ENCODE data around the gene CALHM4. TPM values are rescaled to one million over a fixed set of nuclear protein-coding genes. Genes with fewer than 3 reads are reported as not detected.
"Not testable (repeated sequence)": the region's sequence is repeated elsewhere in the genome, so short reads cannot be mapped to it uniquely, and the experiment has no call there.

Gene CALHM4
- total and polyA plus RNA-seq, 2 of the 13 experiments (the other 11 are each of a cell fraction or from before 2014, with no cell fraction given), result not detected

GRCh38 chr6:116603916-116604315 is 50.4 kb downstream of the CALHM4 start:
- ATAC-seq; H3K4me3 ChIP-seq (replicated peaks in 1 of 3; ENCODE audit: insufficient read depth in 1 of 3, low read depth in 2 of 3, low read length in 3 of 3); H4K20me1 ChIP-seq (ENCODE audit: insufficient read depth, low read length); H3K9me3 ChIP-seq (ENCODE audit: low read length); H3K36me3 ChIP-seq (replicated peaks in 1 of 2; ENCODE audit: control insufficient read depth in 1 of 2, insufficient read depth in 2 of 2, low read length in 2 of 2); H3K79me2 ChIP-seq (ENCODE audit: insufficient read depth, low read length); H3K9ac ChIP-seq (ENCODE audit: insufficient read depth, low read depth, low read length); H3K27ac ChIP-seq (ENCODE audit: extremely low read length, insufficient read depth, low read length); FAIRE-seq; BruUV-seq (replicated peaks); intact Hi-C loops (cut with micrococcal nuclease; ENCODE audit: unreplicated experiment); POLR2A ChIA-PET; CTCF ChIA-PET (ENCODE audit: low intra/inter-chr PET ratio, low total read pairs); H2AFZ ChIP-seq (ENCODE audit: low read length); in situ Hi-C loops (cut with HindIII; ENCODE audit: extremely low pct_ligation_motif_present, low pct_unique_long_range_greater_than_20kb); H3K4me1 ChIP-seq (ENCODE audit: insufficient read depth, low read length); H3K4me2 ChIP-seq (ENCODE audit: low read depth, low read length); DNase-seq (ENCODE audit: low spot score); H3K27me3 ChIP-seq (ENCODE audit: control insufficient read depth in 1 of 2, insufficient read depth in 2 of 2, low read length in 2 of 2): not testable (repeated sequence)
- TF ChIP-seq ZNF431 (CRISPR knock-in tag; IDR thresholded peaks at IDR 0.05; ENCODE audit: borderline replicate concordance, low read depth), result peak; percentile 53; the same call in 1 of the 2 replicates
- WGBS (ENCODE audit: low lambda C conversion rate), result 77% methylated on average over 3 of the region's 3 CpGs

GRCh38 chr6:116604868-116605267 is 51.3 kb downstream of the CALHM4 start:
- H3K4me3 ChIP-seq (replicated peaks in 1 of 3; ENCODE audit: insufficient read depth in 1 of 3, low read depth in 2 of 3, low read length in 3 of 3); H3K9ac ChIP-seq (ENCODE audit: insufficient read depth, low read depth, low read length); BruUV-seq (replicated peaks); H3K4me2 ChIP-seq (ENCODE audit: low read depth, low read length); intact Hi-C loops (cut with micrococcal nuclease; ENCODE audit: unreplicated experiment); H3K36me3 ChIP-seq (replicated peaks in 1 of 2; ENCODE audit: control insufficient read depth in 1 of 2, insufficient read depth in 2 of 2, low read length in 2 of 2); H4K20me1 ChIP-seq (ENCODE audit: insufficient read depth, low read length); POLR2A ChIA-PET; H3K4me1 ChIP-seq (ENCODE audit: insufficient read depth, low read length); ATAC-seq; H2AFZ ChIP-seq (ENCODE audit: low read length); H3K27me3 ChIP-seq (ENCODE audit: control insufficient read depth in 1 of 2, insufficient read depth in 2 of 2, low read length in 2 of 2); H3K27ac ChIP-seq (ENCODE audit: extremely low read length, insufficient read depth, low read length); in situ Hi-C loops (cut with HindIII; ENCODE audit: extremely low pct_ligation_motif_present, low pct_unique_long_range_greater_than_20kb); FAIRE-seq; DNase-seq (ENCODE audit: low spot score); H3K79me2 ChIP-seq (ENCODE audit: insufficient read depth, low read length); CTCF ChIA-PET (ENCODE audit: low intra/inter-chr PET ratio, low total read pairs); H3K9me3 ChIP-seq (ENCODE audit: low read length): not testable (repeated sequence)
- WGBS (ENCODE audit: low lambda C conversion rate), result 73% methylated on average over 3 of the region's 3 CpGs

- in situ Hi-C loops (cut with HindIII; ENCODE audit: extremely low pct_ligation_motif_present, low pct_unique_long_range_greater_than_20kb), result no loop called here
- no peak for ATAC-seq
- Histone ChIP-seq H3K79me2 (ENCODE audit: insufficient read depth, low read length) (no peaks in the 10 kb centered on the region), H3K27ac (ENCODE audit: extremely low read length, insufficient read depth, low read length) (no peak overlapping the region), H4K20me1 (ENCODE audit: insufficient read depth, low read length) (no peaks in the 10 kb centered on the region), H3K4me3 (replicated peaks in 1 of 3; ENCODE audit: insufficient read depth in 1 of 3, low read depth in 2 of 3, low read length in 3 of 3) (no peak overlapping the region), H3K4me2 (ENCODE audit: low read depth, low read length) (no peak overlapping the region), H3K27me3 (ENCODE audit: control insufficient read depth in 1 of 2, insufficient read depth in 2 of 2, low read length in 2 of 2) (no peaks in the 10 kb centered on the region; a peak in 1 of 5 replicates), H3K4me1 (ENCODE audit: insufficient read depth, low read length) (no peaks in the 10 kb centered on the region), H2AFZ (ENCODE audit: low read length) (no peak overlapping the region), H3K9me3 (ENCODE audit: low read length) (no peaks in the 10 kb centered on the region), H3K36me3 (replicated peaks in 1 of 2; ENCODE audit: control insufficient read depth in 1 of 2, insufficient read depth in 2 of 2, low read length in 2 of 2) (no peaks in the 10 kb centered on the region), H3K9ac (ENCODE audit: insufficient read depth, low read depth, low read length) (no peak overlapping the region)
- no TSS peak for BruUV-seq (replicated peaks)
- FAIRE-seq, result no peak
- 93% methylated on average over 4 of the region's 4 CpGs for WGBS (ENCODE audit: low lambda C conversion rate)
- ChIA-PET POLR2A (no interaction called here), CTCF (ENCODE audit: low intra/inter-chr PET ratio, low total read pairs) (no interaction called here)
- intact Hi-C loops (cut with micrococcal nuclease; ENCODE audit: unreplicated experiment), result no loop called here
- DNase-seq (ENCODE audit: low spot score), result no peak
- TF ChIP-seq ZFP1 (CRISPR knock-in tag; IDR thresholded peaks at IDR 0.05) (no peak), ARHGAP35 (CRISPR knock-in tag; IDR thresholded peaks at IDR 0.05; ENCODE audit: borderline replicate concordance) (no peak), REL (CRISPR knock-in tag; conservative IDR thresholded peaks at IDR 0.05) (no peak), BCL6 (CRISPR knock-in tag; IDR thresholded peaks at IDR 0.05) (no peak), ZSCAN5A (CRISPR knock-in tag; IDR thresholded peaks at IDR 0.05; ENCODE audit: borderline replicate concordance) (no peak), ZNF333 (CRISPR knock-in tag; IDR thresholded peaks at IDR 0.05; ENCODE audit: borderline replicate concordance) (no peak), TBX2 (CRISPR knock-in tag; IDR thresholded peaks at IDR 0.05; ENCODE audit: borderline replicate concordance) (no peak), KAT2B (IDR thresholded peaks at IDR 0.05; ENCODE audit: borderline replicate concordance, low read depth, low read length) (no peak), HOMEZ (CRISPR knock-in tag; IDR thresholded peaks at IDR 0.05; ENCODE audit: low read depth) (no peak)
Observed at GRCh38 chr6:116605935-116606334, 52.4 kb downstream of the CALHM4 start.
